Testis (tissue), 2 donors: Measurements from ENCODE around the gene ARID3A.

Source experiments
- CTCF ChIP-seq, 3 experiments: fragments of 450-650 bp in 2 of 3; fragments of 200-600 bp in 1 of 3; sonication (generic) in 1 of 3; IDR thresholded peaks; one replicate each; pipeline ENCODE4 v1.5.1; 2016 to 2019; ENCODE audit warnings: antibody characterized with exemption in 3 of 3, mild to moderate bottlenecking in 2 of 3, moderate library complexity in 1 of 3
- POLR2A ChIP-seq: fragments of 450-650 bp; IDR thresholded peaks from one replicate; pipeline ENCODE4 v1.6.1; 2017; ENCODE audit warnings: antibody characterized with exemption, mild to moderate bottlenecking, moderate library complexity

- TF ChIP-seq CTCF (IDR thresholded peaks at IDR 0.05) (no peak), POLR2A (no peak)
Observed at GRCh38 chr19:998064-998463, 72.2 kb downstream of the ARID3A start.
